A549 (cell line): ENCODE results near the gene GGN.

Experiments used
- CEBPB ChIP-seq, 2 experiments: fragments of >200 bp in 1 of 2; sonication (Bioruptor Twin) in 1 of 2; formaldehyde crosslinking in 1 of 2; IDR thresholded peaks; 2 replicates each; pipeline ENCODE4 v1.6.1; 2012 to 2016
- EHF ChIP-seq: fragments of 250-450 bp; sonication (Bioruptor Pico); IDR thresholded peaks from 2 replicates; pipeline ENCODE4 v1.5.0; 2020; ENCODE audit warnings: mild to moderate bottlenecking
- HOXA7 ChIP-seq: fragments of 250-450 bp; sonication (Bioruptor Pico); IDR thresholded peaks from 2 replicates; pipeline ENCODE4 v1.5.0; 2020; ENCODE audit warnings: mild to moderate bottlenecking, moderate library complexity
- KDM5A ChIP-seq: fragments of 200-600 bp; sonication (generic); IDR thresholded peaks from 2 replicates; pipeline ENCODE4 v1.6.1; 2016; ENCODE audit warnings: antibody characterized with exemption, mild to moderate bottlenecking
- MAZ ChIP-seq: fragments of 150-350 bp; IDR thresholded peaks from 2 replicates; pipeline ENCODE4 v1.6.1; 2014; ENCODE audit warnings: antibody characterized with exemption, low read depth, low read length, borderline replicate concordance
- POLR2A ChIP-seq: IDR thresholded peaks from 2 replicates; pipeline ENCODE4 v1.6.1; 2012; ENCODE audit warnings: mild to moderate bottlenecking, low read length
- RFX5 ChIP-seq: fragments of 450-650 bp; IDR thresholded peaks from 2 replicates; pipeline ENCODE4 v1.7.1; 2014; ENCODE audit warnings: antibody characterized with exemption, mild to moderate bottlenecking, moderate library complexity
- SMC3 ChIP-seq: fragments of >200 bp; sonication (Bioruptor Twin); formaldehyde crosslinking; IDR thresholded peaks from 3 replicates; pipeline ENCODE4 v1.6.1; 2018; ENCODE audit warnings: inconsistent platforms
- TP53 ChIP-seq: fragments of 250-450 bp; sonication (Bioruptor Pico); IDR thresholded peaks from 2 replicates; pipeline ENCODE4 v1.5.0; 2021; ENCODE audit warnings: mild to moderate bottlenecking, moderate library complexity
- TF ChIP-seq, protein P1 (sequence below): fragments of >200 bp; sonication (Bioruptor Twin); formaldehyde crosslinking; IDR thresholded peaks from 3 replicates; pipeline ENCODE4 v1.5.1; 2016
- TF ChIP-seq, protein P2 (sequence below): fragments of >200 bp; sonication (Bioruptor Twin); formaldehyde crosslinking; IDR thresholded peaks from 3 replicates; pipeline ENCODE4 v1.6.1; 2016

DNA sequence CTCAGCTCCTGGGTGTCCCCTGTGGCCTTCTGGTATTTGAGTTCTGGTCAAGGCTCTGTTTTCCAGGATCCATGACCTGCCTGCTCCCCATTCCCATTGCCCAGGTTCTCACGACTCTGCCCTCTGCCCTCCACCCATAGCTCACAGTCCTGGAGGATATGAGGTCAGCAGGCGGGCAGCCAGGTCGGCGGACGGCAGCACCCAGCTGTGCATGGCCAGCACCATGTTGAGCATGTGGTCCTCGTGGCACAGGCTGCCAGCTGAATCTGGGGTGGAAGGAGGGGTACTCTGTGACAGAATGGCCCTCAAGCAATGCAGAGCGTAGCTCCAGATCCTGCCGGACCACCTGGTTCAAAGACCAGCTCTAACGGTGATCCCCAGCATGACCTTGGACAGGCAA is 33.1 kb upstream of the GGN start:
- TF ChIP-seq, protein P1, sequence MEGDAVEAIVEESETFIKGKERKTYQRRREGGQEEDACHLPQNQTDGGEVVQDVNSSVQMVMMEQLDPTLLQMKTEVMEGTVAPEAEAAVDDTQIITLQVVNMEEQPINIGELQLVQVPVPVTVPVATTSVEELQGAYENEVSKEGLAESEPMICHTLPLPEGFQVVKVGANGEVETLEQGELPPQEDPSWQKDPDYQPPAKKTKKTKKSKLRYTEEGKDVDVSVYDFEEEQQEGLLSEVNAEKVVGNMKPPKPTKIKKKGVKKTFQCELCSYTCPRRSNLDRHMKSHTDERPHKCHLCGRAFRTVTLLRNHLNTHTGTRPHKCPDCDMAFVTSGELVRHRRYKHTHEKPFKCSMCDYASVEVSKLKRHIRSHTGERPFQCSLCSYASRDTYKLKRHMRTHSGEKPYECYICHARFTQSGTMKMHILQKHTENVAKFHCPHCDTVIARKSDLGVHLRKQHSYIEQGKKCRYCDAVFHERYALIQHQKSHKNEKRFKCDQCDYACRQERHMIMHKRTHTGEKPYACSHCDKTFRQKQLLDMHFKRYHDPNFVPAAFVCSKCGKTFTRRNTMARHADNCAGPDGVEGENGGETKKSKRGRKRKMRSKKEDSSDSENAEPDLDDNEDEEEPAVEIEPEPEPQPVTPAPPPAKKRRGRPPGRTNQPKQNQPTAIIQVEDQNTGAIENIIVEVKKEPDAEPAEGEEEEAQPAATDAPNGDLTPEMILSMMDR: no peak
- no peak for TF ChIP-seq KDM5A
- TF ChIP-seq HOXA7 (CRISPR knock-in tag): no peak
- TF ChIP-seq POLR2A: no peak
- no peak for TF ChIP-seq EHF (CRISPR knock-in tag)
- TF ChIP-seq, protein P2, sequence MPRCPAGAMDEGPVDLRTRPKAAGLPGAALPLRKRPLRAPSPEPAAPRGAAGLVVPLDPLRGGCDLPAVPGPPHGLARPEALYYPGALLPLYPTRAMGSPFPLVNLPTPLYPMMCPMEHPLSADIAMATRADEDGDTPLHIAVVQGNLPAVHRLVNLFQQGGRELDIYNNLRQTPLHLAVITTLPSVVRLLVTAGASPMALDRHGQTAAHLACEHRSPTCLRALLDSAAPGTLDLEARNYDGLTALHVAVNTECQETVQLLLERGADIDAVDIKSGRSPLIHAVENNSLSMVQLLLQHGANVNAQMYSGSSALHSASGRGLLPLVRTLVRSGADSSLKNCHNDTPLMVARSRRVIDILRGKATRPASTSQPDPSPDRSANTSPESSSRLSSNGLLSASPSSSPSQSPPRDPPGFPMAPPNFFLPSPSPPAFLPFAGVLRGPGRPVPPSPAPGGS: no peak
- no peak for TF ChIP-seq RFX5
- no peak for TF ChIP-seq MAZ
- TF ChIP-seq TP53: no peak
- TF ChIP-seq SMC3: no peak
- TF ChIP-seq CEBPB (IDR thresholded peaks at IDR 0.05): no peak
